ENCODE data around the gene RNF212.

DNA sequence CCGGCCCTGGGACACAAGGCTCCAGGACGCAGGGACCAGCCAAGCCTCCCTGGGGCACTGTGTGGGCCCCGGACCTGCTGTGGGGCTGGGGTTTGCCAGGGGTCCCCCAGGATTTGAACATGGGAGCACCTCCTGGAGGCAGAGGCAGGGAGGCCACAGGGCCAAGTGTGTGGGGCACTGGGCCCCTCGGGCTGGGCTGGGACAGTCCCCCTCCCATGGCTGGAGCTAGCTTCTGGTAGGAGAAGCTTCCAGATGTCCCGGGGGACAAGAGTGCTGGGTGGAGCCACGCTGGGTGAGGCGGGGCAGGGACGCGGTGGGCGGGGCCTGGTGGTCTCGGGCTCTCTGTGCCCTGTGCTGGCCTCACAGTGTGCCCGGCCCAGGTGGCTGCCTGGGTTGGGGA lies 83.3 kb downstream of the RNF212 start:
- TF ChIP-seq POLR2A (IDR thresholded peaks at IDR 0.05; ENCODE audit: low read depth, low read length) = no peak
- no peak for TF ChIP-seq SPI1 (IDR thresholded peaks at IDR 0.05; ENCODE audit: low read depth, low read length)
- no peak for TF ChIP-seq POLR2AphosphoS5 (IDR thresholded peaks at IDR 0.05; ENCODE audit: low read depth, low read length)
- TF ChIP-seq TAF1 (IDR thresholded peaks at IDR 0.05; ENCODE audit: low read depth, low read length) = no peak
- no peak for TF ChIP-seq POU2F2 (IDR thresholded peaks at IDR 0.05; ENCODE audit: low read depth, low read length)

Data from GM12891 (cell line).